HG03103 (cell line): ENCODE measurements around the gene EIF3I.

ENCODE experiments used
- ATAC-seq: cut with Tn5 transposase; IDR thresholded peaks from one replicate; pipeline ENCODE4 v1.9.1; 2021; ENCODE audit warnings: low read depth; ENCODE audit not compliant: unreplicated experiment

Gene EIF3I

GRCh38 chr1:32228771-32229170, 6.6 kb downstream of the EIF3I start:
- no peak for ATAC-seq

GRCh38 chr1:32231843-32232432, 9.7 kb downstream of the EIF3I start:
- ATAC-seq, result no peak

- ATAC-seq, result no peak
Observed at GRCh38 chr1:32232558-32233304, 10.5 kb downstream of the EIF3I start.

- no peak for ATAC-seq
Observed at GRCh38 chr1:32234792-32235191, 12.6 kb downstream of the EIF3I start.

GRCh38 chr1:32239337-32239736, 17.1 kb downstream of the EIF3I start:
- ATAC-seq, result no peak

GRCh38 chr1:32239790-32240139, 17.6 kb downstream of the EIF3I start:
- ATAC-seq, result no peak

- ATAC-seq, result no peak
Observed at GRCh38 chr1:32240140-32240951, 18.1 kb downstream of the EIF3I start.

GRCh38 chr1:32241001-32241763, 19.0 kb downstream of the EIF3I start:
- ATAC-seq, result no peak

GRCh38 chr1:32242341-32242851, 20.2 kb downstream of the EIF3I start:
- ATAC-seq, result no peak

GRCh38 chr1:32246888-32247273, 24.7 kb downstream of the EIF3I start, which contains the start of gene FAM167B:
TSS of gene FAM167B (plus strand) at chr1:32247222. CDS start at chr1:32247422, 200 bp downstream.
- no peak for ATAC-seq

- ATAC-seq, result no peak
Observed at GRCh38 chr1:32247452-32247851, 25.2 kb downstream of the EIF3I start.

GRCh38 chr1:32247983-32248889, 26.0 kb downstream of the EIF3I start:
- ATAC-seq, result no peak

GRCh38 chr1:32249831-32250525, 27.8 kb downstream of the EIF3I start:
- ATAC-seq, result peak; percentile 53

- ATAC-seq, result no peak
Observed at GRCh38 chr1:32250893-32251716, 28.9 kb downstream of the EIF3I start, which contains the start of gene LCK. TSS of gene LCK (plus strand) at chr1:32251265. CDS start at chr1:32274330, 23,065 bp downstream.

GRCh38 chr1:32255072-32256071, 33.2 kb downstream of the EIF3I start:
- no peak for ATAC-seq

GRCh38 chr1:32256473-32257226, 34.4 kb downstream of the EIF3I start:
- no peak for ATAC-seq
